Measurements from ENCODE around the gene PRCC. TPM values are rescaled to one million over a fixed set of nuclear protein-coding genes. Genes with fewer than 3 reads are reported as not detected.
A peak's percentile ranks its signal among the peaks of the same experiment; 100 is the strongest.
"Not testable (repeated sequence)": the region's sequence is repeated elsewhere in the genome, so short reads cannot be mapped to it uniquely, and the experiment has no call there.

The PRCC gene
- total RNA-seq, 1 donor, result 28.3 TPM

DNA sequence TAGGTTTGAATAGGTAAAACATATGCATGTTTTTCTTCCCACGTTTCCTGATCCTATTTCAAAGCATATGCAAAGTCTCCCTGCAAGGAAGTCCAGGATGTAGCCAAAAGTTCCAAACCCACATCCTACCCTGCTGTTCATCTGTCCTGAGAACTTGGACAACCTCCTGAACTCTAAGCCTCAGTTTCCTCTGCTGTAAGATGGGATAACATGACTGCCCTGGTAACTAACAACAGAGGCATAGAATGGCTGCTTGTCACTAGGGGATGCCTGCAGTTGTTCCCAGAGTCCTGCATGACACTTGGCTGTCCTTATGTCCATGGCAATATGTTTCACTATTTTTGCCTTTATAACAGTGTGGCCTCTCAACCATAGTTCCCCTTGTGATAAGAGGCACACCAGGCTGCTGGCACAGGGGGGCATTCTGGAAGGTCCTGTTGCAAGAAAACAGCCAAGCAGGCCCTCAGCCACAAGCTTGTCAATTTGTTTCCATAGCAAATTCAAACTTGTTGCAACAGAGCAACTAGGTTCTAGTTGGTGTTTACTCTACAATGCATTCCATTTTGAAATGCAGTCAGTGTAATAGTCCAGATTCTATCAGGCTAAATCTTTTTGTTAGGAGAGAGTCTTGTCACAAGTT, 14.4 kb upstream of the PRCC start:
- TF ChIP-seq CTCF (IDR thresholded peaks at IDR 0.05; ENCODE audit: insufficient read depth, low read length), result no peak
- peak overlapping the region; percentile 93 for H3K4me3 ChIP-seq (ENCODE audit: low read depth, low read length)
- DNase-seq (ENCODE audit: low read depth), result peak; percentile 29

DNA sequence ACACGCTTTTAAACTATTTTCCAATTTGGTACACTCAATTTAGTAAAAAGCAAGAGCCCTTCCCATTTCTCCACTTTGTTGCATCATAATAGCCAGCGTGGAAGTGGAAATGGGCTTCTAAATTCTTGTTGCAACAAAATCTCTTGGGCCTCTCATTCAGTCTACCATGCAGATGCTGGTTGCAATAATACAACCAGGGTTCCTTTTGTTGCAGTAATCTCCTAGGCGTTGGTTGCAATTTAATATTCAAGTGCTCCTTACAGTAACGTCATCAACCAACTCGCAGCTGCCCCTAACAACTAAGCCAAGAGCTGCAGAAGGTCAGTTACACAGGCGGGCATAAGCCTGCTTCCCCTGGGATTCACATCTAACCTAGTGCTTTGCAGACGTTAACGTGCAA, 13.1 kb upstream of the PRCC start:
- TF ChIP-seq CTCF (IDR thresholded peaks at IDR 0.05; ENCODE audit: insufficient read depth, low read length), result no peak
- no peak overlapping the region for H3K4me3 ChIP-seq (ENCODE audit: low read depth, low read length)
- DNase-seq (ENCODE audit: low read depth), result no peak

DNA sequence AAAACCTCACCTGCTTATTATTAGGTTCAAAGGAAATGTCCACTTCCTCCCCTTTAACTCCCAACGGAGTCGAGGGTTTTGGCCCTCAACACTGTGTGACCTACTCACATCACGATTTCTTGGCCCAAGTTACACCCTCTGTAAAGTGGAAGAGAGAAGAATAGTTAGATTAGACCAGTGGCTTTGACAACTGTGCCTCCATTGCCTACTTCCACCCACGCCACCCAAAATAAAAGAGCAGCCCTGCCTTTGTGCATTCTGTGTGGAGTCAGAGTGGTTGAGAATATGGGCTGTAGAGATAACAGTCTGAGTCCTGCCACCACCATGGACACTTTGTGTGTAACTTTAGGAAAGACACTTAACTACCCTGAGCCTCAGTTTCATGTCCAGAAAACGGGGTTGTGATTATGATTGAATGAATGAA, 11.8 kb upstream of the PRCC start:
- no peak overlapping the region for H3K4me3 ChIP-seq (ENCODE audit: low read depth, low read length)
- TF ChIP-seq CTCF (IDR thresholded peaks at IDR 0.05; ENCODE audit: insufficient read depth, low read length), result no peak
- no peak for DNase-seq (ENCODE audit: low read depth)

- TF ChIP-seq CTCF (IDR thresholded peaks at IDR 0.05; ENCODE audit: insufficient read depth, low read length), result no peak
- no peak overlapping the region for H3K4me3 ChIP-seq (ENCODE audit: low read depth, low read length)
- no peak for DNase-seq (ENCODE audit: low read depth)
These were observed 11.0 kb upstream of the PRCC start for GRCh38 chr1:156756355-156756754.

- not testable (repeated sequence) for H3K4me3 ChIP-seq (ENCODE audit: low read depth, low read length); DNase-seq (ENCODE audit: low read depth)
These were observed 9.6 kb upstream of the PRCC start for GRCh38 chr1:156757572-156758253.

DNA sequence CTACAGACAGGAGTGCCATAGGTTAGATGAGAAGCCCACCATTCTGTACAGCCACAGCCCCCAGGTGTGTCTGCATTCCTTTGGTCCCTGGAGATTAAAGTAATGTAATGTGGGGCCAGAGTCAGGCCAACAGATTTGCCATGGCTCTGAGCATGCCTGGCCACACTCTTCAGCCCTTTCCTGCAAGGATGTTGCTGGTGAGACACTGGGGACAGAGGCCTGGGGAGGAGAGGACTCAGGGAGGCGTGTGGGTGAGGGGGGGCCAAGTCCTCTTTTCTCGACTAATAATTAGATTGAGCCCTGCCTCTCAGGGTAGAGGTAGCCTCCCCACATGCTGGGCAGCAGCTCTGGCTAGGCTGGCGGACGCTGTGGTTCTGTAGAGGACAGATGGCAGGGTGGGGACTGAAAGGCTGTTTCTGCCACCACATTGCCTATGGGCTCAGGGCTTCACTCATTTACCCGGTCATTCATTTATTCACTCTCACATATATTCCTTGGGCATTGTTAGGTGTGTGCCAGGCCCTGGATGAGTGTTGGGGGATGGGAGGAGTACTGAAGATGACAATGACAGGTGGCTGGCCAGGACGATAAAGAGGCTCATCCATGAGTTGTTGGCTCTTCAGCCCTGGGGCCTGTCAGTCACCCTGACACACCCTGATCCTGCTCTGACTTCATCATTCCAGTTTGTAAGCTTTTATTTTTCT, 7.1 kb upstream of the PRCC start:
- H3K4me3 ChIP-seq (ENCODE audit: low read depth, low read length), result no peak overlapping the region
- no peak for TF ChIP-seq CTCF (IDR thresholded peaks at IDR 0.05; ENCODE audit: insufficient read depth, low read length)
- no peak for DNase-seq (ENCODE audit: low read depth)

GRCh38 chr1:156760796-156761104, 6.6 kb upstream of the PRCC start:
- DNase-seq (ENCODE audit: low read depth), result no peak
- no peak for TF ChIP-seq CTCF (IDR thresholded peaks at IDR 0.05; ENCODE audit: insufficient read depth, low read length)
- H3K4me3 ChIP-seq (ENCODE audit: low read depth, low read length), result no peak overlapping the region

- not testable (repeated sequence) for H3K4me3 ChIP-seq (ENCODE audit: low read depth, low read length)
These were observed 2.2 kb upstream of the PRCC start for GRCh38 chr1:156765136-156765535.

More at GRCh38 chr1:156765136-156765535, 2.2 kb upstream of the PRCC start:
- DNase-seq (ENCODE audit: low read depth), result not testable (repeated sequence)
